GM21367 (cell line): ENCODE results near the gene SGK1.
"Not testable (repeated sequence)": the region's sequence is repeated elsewhere in the genome, so short reads cannot be mapped to it uniquely, and the experiment has no call there.

Experiments
- ATAC-seq: cut with Tn5 transposase; IDR thresholded peaks from one replicate; pipeline ENCODE4 v1.9.1; 2021; ENCODE audit not compliant: unreplicated experiment

The SGK1 gene

DNA sequence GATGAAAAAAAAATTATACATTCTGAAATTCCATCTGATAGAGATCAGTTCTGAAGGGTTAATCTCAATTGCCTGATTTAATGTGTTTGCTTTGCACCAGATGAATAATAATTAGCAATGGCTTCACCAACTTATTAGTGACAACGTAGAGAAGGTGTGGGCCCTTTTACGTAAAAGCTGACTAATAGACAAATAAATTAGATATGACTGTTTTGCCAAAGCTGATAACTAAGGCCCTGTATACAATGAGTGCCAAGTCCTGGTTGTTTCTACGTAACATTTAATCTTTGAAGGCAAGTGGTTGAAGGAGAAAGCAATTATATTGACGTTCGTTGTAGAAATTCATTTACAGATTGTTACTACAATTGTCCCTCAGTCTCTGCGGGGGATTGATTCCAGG, 10.8 kb downstream of the SGK1 start:
- ATAC-seq: no peak

DNA sequence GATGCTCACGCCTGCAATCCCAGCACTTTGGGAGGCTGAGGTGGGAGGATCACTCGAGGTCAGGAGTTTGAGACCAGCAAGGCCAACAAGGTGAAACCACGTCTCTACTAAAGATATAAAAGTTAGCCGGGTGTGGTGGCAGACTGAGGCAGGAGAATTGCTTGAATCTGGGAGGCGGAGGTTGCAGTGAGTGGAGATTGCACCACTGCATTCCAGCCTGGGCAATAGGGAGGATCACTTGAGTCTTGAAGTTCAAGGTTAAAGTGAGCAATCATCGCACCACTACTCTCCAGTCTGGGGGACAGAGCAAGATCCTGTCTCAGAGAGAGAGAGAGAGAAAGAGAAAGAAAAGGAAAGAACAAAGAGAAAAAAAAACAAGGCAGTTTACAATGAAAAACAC, 13.5 kb downstream of the SGK1 start:
- ATAC-seq: not testable (repeated sequence)

DNA sequence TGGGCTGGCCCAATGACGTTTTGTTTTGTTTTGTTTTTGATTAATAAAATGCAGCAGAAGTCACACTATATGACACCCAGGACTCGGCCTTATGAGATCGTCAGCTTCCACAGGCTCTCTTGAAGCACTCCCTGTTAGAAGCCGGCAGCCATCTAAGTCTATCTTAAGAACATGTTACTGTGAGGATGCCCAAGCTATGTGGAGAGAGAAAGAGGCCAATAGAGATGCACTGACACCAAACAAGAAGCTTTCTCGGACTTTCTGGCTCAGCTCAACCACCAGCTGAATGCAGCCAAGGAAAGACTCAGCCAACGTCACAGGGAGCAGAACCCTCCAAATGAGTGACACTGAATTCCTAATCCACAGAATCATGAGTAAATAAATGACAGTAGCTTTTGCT, 14.0 kb downstream of the SGK1 start:
- ATAC-seq: no peak

DNA sequence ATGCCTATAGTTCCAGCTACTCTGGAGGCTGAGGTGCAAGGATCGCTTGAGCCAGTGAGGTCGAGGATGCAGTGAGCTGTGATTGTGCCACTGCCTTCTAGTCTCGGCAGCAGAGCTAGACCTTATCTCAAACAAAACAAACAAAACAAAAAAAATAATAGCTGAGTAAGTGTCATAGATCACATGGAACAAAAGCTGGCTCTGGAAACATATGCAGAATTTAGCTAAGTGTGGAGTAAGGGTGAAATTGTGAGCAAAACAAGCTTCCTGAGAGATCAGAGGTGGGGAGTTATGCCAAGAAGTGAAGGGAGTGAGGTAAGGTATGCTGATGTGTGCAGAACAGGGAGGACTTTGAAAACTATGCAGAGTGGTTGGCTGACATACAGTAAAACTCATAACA, 18.7 kb downstream of the SGK1 start:
- no peak for ATAC-seq

DNA sequence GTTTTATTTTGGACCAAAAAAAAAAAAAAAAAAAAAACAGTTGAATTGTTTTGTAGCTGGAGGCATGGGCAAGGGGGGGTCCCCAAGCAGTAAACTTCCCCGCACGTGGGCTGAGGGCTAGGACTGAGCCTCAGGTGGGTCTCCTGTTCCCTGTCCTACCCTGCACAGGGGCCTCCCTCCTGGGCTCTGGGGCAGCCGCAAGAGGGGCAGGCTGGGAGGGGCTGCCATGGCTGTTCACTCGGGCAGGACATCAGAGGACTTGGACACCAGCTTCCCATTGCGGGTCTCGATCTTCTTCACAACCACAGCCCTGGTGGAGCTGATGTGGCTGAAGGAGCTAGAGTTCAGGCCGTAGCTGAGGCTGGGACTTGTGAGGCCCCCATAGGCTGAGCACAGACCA, 21.1 kb downstream of the SGK1 start:
- no peak for ATAC-seq

DNA sequence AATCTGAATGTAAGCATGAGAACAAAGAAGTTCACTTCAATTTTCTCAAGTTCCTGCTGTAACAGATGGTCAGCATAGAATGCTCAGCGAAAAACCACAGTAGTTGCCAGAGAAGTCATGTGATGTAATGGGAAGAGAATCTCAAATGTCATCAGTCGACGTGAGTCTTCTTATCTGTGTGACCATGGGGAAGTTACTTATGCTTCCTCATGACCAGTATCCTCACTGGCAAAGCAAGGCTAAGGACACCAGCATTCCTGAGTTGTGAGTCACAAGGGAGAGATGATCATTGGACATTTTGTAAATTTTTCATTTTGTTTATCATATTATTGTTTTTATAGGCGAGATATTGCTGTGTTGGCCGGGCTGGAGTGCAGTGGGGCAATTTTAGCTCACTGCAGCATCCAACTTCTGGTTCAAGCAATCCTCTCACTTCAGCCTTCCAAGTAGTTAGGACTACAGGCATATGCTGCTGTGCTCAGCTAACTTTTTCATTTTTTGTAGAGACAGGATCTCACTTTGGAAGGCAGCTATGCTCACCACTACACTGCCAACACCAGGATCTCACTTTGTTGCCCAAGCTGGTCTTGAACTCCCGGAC, 21.9 kb downstream of the SGK1 start:
- peak; percentile 80 for ATAC-seq

DNA sequence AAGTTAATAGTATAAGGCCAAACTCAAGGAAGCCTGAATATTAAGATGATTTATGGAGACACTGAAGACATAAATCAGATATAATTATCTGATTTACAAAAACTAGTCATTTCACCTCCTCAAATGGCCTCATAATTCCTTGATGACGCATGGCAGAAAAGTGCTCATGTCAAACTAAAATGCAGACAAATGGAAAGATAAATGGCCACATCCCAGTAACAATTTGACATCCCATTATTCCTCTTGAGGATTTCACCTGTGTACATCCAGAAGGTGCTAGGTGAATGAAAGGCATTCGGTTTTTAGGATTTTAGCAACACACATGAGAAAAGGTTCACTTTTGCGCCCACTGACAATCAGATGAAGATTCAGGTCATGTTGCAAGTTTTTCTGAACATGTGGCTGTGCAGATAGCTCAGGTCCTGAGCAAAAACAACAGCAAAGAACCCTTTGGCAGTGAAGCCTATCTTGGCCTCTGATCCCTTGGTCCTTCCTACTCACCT, 24.2 kb downstream of the SGK1 start:
- no peak for ATAC-seq

DNA sequence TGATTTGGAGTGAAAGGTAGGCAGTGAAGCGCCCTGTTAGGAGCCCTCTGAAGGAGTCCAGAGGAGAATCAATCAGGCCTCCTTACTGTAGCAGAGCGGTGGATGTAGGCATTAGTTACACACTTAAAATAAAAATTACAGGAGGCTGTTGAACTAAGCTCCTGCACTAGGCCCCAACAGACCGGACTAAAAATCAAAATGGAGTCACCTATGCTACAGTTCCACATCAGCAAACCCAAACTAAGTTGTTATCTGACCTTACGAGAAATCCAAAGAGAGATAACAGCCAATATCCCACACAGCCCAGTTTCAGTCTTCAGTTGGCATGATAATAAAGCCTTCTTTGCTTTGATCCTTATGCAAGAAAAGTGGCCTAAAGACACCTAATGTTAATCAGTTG, 26.8 kb downstream of the SGK1 start:
- no peak for ATAC-seq

DNA sequence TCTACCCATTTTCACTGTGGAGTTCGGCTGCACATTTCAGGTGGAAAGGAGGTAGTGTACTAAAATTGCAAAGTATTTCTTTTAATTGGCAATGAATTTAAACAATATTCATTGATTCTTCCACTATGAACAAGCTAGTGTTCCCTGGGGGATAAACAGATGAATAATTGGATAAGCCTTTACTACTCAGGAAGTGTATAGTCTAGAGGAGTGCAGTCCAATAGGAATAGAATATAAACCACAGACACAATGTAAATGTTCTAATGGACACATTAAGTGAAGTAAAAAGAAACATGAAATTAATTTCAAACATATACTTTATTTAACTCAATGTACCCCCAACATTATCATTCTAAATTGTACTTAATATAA, 28.7 kb downstream of the SGK1 start:
- no peak for ATAC-seq

DNA sequence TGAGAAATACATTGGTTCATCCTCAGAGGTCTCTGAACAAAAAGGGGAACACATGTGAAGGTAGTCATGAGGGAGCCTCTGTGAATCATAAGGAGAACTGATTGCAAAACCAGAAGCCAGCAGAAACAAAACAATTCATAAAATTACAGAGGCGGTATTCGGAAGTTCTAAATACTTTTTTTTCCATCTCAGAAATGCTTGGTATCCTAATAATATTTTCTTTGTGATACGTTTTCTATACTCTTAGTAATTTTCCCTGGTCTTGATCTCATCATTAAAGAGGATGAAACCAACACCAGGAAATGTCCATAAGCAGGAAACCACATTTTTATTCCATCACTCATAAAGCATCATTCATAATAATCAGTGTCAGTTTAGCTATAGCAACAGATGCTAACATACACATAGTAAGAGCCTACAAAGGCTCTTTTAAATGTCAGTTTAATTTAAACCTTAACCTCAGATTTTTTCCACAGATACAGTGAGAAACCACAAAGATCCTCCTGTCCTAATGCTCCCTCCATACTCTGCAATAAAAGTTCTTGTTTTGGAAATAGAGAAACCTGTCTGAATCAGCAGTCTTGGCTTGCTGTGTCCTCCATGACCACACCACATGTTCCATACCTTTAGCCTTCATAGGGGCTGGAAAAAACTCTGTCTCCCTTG, 29.2 kb downstream of the SGK1 start:
- ATAC-seq: peak; percentile 54

DNA sequence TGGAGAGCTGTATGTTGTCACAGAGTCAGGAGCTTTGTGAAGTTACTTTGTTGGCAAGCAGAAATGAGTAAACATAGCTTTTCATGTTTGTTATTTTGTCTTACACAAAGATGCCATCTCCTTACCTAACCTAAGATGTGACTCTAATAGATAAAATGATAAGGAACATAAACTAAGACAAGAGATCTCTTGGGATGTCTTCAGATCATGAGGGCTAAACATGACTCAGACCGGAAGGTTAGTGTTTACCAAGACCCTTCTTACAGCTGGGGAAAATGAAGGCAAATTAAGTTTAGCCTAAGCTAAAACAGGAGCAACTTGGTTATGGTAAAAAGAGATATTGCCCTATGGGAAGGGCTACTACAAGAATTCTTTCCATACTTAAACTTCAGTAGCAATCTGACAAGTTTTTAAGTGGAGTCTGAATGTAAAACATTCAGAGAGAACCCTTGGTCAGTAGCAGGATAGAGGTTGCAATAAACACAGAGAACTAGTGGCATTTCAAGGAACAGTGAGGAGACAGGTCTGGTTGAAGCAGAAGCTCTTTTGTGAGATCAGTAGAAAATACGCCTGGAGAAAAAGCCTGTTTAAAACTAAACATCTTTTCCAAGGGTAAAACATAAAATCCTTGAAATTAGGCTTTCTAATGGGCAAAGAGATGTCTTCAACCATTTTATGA, 29.9 kb downstream of the SGK1 start:
- peak; percentile 43 for ATAC-seq

DNA sequence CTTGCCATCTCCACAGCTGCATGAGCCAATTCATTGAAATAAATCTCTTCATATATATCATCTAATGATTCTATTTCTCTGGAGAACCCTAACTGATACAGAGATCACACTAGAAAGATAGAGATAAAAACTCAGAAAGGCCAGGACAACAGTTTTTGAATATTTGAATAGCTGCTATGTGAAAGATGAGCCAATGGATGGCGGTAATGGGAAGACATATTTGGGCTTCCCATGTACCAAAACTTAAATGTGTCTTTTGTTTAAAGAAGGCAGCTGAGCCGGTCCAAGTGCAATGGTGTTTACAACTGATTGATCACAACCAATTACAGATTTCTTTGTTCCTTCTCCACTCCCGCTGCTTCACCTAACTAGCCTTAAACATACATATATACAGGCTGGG, 35.1 kb downstream of the SGK1 start:
- no peak for ATAC-seq

DNA sequence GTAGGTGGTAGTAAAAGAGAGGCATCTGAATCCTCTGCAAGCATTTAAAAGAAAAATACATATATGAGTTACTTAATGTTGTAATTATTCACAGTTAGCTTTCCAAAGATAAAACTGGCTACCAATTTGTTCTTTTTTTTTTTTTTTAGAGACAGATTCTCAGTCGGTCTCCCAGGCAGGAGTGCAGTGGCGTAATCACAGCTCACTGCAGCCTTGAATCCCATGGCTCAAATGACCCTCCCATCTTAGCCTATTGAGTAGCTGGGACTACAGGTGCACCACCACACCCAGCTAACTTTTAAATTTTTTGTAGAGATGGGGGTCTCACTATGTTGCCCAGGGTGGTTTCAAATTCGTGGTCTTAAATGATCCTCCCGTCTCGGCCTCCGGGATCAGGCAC, 36.5 kb downstream of the SGK1 start:
- ATAC-seq: no peak

DNA sequence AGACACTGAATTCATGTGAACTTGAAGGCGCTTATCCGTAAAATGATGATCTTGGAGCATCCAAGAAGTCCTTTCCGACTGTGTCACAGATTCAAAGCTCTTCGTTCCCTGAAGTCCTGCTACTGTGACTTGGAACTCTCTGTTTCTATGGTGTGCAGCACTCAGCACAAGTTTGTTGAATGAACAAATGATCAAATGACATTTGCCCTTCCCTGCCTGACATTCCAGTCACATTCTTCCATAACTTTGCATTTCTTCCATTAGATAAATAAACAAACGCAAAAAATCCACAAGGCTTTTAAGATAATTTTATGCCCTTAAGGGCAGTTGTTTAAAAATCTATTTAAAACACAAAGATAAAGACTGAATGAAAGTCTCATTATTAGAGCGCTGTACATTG, 39.9 kb downstream of the SGK1 start:
- no peak for ATAC-seq

DNA sequence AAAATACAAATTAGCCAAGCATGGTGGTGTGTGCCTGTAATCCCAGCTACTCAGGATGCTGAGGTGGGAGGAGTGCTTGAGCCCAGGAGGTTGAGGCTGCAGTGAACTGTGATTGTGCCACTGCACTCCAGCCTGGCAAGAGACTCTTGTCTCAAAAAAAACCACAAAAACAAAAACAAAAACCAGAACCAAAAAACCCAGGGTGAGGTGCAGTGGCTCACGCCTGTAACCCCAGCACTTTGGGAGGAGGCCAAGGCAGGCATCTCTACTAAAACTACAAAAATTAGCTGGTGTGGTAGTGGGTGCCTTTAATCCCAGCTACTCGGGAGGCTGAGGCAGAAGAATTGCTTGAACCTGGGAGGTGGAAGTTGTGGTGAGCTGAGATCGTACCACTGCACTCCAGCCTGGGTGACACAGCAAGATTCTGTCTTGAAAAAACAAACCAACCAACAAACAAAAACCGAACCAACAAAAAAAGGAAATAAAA, 41.0 kb downstream of the SGK1 start:
- ATAC-seq: not testable (repeated sequence)

DNA sequence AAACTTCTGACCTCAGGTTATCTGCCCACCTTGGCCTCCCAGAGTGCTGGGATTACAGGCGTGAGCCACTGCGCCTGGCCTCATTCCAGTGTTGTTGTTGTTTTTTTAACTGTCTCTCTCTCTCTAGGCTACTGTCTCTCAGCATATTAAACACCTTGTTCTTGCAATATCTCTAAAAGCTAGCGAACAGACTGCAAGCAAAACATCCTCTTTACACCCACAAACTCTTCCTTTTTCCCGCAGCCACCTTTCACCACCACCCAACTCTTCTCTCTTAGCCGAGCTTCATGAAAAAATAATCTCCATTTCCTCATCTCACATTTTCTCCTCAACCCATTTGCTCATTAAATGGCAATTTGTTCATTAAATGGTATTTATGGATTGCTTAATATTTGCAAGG, 45.5 kb downstream of the SGK1 start:
- ATAC-seq: no peak

DNA sequence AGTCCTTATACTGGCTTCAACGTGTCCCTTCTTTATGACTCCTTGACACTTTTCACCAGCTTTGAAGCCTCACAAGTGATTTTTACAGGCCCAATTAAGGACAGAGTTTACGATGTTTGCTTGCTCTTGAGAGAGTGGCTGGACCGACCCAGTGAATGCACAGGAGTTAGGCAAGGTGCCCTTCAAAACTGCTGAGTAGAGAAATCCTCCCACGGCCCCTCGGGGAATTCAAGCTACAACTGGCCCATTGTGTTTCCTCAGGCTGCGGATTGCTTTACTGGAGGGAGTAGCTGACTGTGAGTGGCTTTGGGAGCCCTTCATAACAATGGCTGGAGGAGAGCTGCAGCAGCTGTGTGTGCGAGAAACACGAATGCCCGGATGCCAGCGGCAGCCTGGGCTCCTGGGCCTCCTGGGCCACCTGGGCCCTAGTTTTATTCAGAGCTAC, 50.0 kb downstream of the SGK1 start:
- ATAC-seq: no peak

DNA sequence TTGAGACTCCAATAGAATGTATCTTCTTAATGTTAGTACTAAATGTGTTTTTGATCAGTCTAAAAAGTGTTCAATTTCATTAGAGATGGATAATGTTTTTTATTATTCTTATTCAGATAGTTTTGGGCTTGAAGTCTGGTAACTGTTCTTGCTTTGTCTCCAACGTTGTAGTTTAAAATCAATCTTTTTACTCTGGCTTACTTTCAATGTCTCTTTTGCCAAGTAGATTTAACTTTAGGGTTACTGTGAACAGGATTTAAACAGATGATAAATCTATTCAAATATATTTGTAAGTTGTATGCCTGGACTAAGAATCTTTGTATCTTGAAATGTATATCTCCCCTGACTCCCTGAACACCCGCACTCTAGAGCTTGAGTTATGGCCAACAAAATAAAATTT, 51.1 kb downstream of the SGK1 start:
- ATAC-seq: no peak

DNA sequence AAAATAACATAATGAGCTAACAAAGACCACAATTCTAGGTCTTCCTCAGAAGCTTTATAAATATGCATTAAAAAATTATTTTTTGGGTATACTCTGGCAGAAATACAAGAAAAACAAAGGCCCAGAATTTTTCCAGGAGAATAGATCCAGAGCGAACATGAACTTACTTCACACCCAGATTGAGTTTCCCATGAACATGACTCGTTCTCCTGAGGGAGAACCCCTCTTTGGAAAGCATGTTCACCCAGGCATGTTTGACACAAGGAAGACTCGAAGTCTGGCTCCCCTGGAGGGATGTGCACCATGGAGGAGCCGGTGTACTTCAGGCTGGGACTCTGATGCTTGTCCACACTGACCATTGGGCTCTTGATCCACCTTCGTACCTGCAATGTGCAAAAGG, 56.1 kb downstream of the SGK1 start:
- no peak for ATAC-seq

DNA sequence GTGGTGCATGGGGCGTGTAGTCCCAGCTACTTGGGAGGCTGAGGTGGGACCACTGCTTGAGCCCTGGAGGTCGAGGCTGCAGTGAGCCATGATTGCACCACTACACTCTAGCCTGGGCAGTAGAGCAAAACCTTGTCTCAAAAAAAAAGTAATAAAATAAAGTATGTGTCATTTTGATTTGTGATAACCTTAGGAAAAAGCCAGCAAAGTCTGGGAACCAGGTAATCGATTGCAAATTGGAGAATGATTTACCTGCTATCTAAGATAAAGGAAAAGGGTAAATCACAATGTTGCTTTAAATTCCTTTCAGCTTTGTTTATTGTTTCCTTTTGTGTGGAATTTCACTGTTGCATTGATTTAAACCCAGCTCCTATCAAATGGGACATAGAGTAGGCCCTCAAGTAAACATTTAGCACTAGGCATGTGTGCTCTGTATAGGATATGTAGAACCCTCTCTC, 59.0 kb downstream of the SGK1 start:
- no peak for ATAC-seq

DNA sequence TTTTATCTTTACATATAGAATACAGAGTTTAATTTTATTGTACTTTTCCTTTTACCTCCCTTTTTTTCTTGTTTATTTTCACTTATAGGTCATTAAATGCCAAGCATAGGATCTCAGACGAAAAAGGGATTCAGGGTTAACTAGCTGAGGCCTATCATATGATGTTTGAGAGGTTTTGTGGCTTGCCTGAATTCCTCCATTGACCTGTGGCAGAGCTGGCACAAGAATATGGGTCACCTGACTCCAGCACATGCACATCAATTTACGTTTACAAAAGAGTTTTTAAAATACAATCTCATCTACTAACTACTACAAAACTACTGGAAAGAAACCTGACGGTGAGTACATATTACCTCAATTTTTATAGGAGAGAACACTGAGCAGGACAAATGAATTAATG, 60.4 kb downstream of the SGK1 start:
- ATAC-seq: no peak

DNA sequence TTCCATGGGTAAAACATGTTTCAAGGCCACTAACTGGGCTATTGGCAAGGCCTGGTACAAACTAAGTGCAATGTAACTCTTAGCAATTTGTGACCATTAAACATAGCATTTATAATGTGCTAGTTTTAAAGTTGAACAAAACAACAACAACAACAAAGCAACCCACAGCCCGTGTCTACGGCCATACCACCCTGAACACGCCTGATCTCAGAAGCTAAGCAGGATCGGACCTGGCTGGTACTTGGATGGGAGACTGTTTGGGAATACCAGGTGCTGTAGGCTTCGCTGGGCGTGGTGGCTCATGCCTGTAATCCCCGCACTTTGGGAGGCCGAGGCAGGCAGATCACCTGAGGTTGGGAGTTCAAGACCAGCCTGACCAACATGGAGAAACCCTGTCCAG, 61.0 kb downstream of the SGK1 start:
- ATAC-seq: no peak
